IMR-90 (cell line): Measurements from ENCODE around the gene BYSL. TPM values are rescaled to one million over a fixed set of nuclear protein-coding genes. Genes with fewer than 3 reads are reported as not detected.

ENCODE experiments used
- ATAC-seq: fragments of 200-7000 bp; cut with Tn5 transposase; 2 replicates; pipeline ENCODE4 v1.9.1; 2020; ENCODE audit warnings: low read depth, mild to moderate bottlenecking, moderate library complexity
- BruUV-seq: library from RNA; stranded (reverse); fragments of 400-500 nt; replicated peaks from 2 replicates; lab custom pipeline; 2021; lab: Mats Ljungman, UMichigan
- CTCF ChIA-PET: fragments of 300-600 bp; formaldehyde crosslinking; extraction: SDS; loops from one replicate; lab custom pipeline; 2021; ENCODE audit warnings: antibody characterized with exemption; lab: Yijun Ruan, JAX
- POLR2A ChIA-PET: fragments of 300-600 bp; sonication (Branson Sonifier 250); formaldehyde crosslinking; loops from one replicate; lab custom pipeline; 2022; ENCODE audit warnings: antibody characterized with exemption; ENCODE audit not compliant: unreplicated experiment; lab: Charles Lee
- DNase-seq: peaks from one replicate; pipeline ENCODE4 v3.0.0; 2013
- H2AFZ ChIP-seq: replicated peaks from 2 replicates; pipeline ENCODE3; 2013; ENCODE audit warnings: low read length, mild to moderate bottlenecking; ENCODE audit not compliant: poor library complexity
- H2AK5ac ChIP-seq: 2 replicates; pipeline ENCODE4 v1.6.1; 2013; ENCODE audit warnings: low read depth, low read length, inconsistent platforms
- H2AK9ac ChIP-seq: replicated peaks from 2 replicates; pipeline ENCODE3; 2013; ENCODE audit warnings: mild to moderate bottlenecking, low read depth, low read length, moderate library complexity; ENCODE audit not compliant: poor library complexity
- H2BK120ac ChIP-seq: 2 replicates; pipeline ENCODE4 v1.6.1; 2013; ENCODE audit warnings: low read depth, low read length, inconsistent platforms
- H2BK15ac ChIP-seq: 3 replicates; pipeline ENCODE4 v1.6.1; 2013; ENCODE audit warnings: low read depth, low read length, inconsistent platforms
- H2BK20ac ChIP-seq: 2 replicates; pipeline ENCODE4 v1.6.1; 2013; ENCODE audit warnings: low read depth, mild to moderate bottlenecking, inconsistent platforms, low read length, moderate library complexity
- H2BK5ac ChIP-seq: 2 replicates; pipeline ENCODE4 v1.6.1; 2013; ENCODE audit warnings: mild to moderate bottlenecking, low read depth, low read length, inconsistent platforms; ENCODE audit not compliant: poor library complexity, severe bottlenecking
- H3K14ac ChIP-seq: replicated peaks from 2 replicates; pipeline ENCODE4 v1.6.1; 2013; ENCODE audit warnings: low read depth, low read length, inconsistent platforms
- H3K18ac ChIP-seq: 2 replicates; pipeline ENCODE4 v1.6.1; 2013; ENCODE audit warnings: low read depth, low read length, control low read depth
- H3K23ac ChIP-seq: 2 replicates; pipeline ENCODE4 v1.6.1; 2013; ENCODE audit warnings: low read depth, low read length, inconsistent platforms
- H3K27ac ChIP-seq: 2 replicates; pipeline ENCODE4 v1.5.1; 2013; ENCODE audit warnings: mild to moderate bottlenecking, control low read depth, low read length; ENCODE audit not compliant: insufficient read depth
- H3K27me3 ChIP-seq: 2 replicates; pipeline ENCODE4 v1.6.1; 2013; ENCODE audit warnings: low read length; ENCODE audit not compliant: control insufficient read depth, insufficient read depth
- H3K36me3 ChIP-seq: 2 replicates; pipeline ENCODE4 v1.6.1; 2013; ENCODE audit warnings: low read length, mixed read lengths; ENCODE audit not compliant: control insufficient read depth, insufficient read depth
- H3K4ac ChIP-seq: 2 replicates; pipeline ENCODE4 v1.6.1; 2013; ENCODE audit warnings: low read depth, low read length, inconsistent platforms
- H3K4me1 ChIP-seq: 2 replicates; pipeline ENCODE4 v1.6.1; 2013; ENCODE audit warnings: low read length, mixed read lengths; ENCODE audit not compliant: control insufficient read depth, insufficient read depth
- H3K4me2 ChIP-seq: 2 replicates; pipeline ENCODE4 v1.6.1; 2013; ENCODE audit warnings: low read depth, mild to moderate bottlenecking, control low read depth, low read length, moderate library complexity
- H3K4me3 ChIP-seq: 2 replicates; pipeline ENCODE4 v1.5.1; 2013; ENCODE audit warnings: low read depth, mild to moderate bottlenecking, control low read depth, low read length, moderate library complexity; ENCODE audit not compliant: insufficient read depth
- H3K56ac ChIP-seq: 2 replicates; pipeline ENCODE4 v1.6.1; 2013; ENCODE audit warnings: low read length, inconsistent platforms; ENCODE audit not compliant: insufficient read depth; ENCODE audit errors: extremely low read depth
- H3K79me1 ChIP-seq, 2 experiments: 2 replicates each; pipeline ENCODE4 v1.6.1; 2013; ENCODE audit warnings: low read length in 2 of 2, inconsistent platforms in 1 of 2, low read depth in 1 of 2
- H3K9ac ChIP-seq: 2 replicates; pipeline ENCODE4 v1.6.1; 2013; ENCODE audit warnings: low read depth, low read length, control low read depth
- H3K9me1 ChIP-seq: 2 replicates; pipeline ENCODE4 v1.6.1; 2013; ENCODE audit warnings: low read length, inconsistent platforms; ENCODE audit not compliant: insufficient read depth
- H3K9me3 ChIP-seq: 2 replicates; pipeline ENCODE4 v1.6.1; 2013; ENCODE audit warnings: low read length; ENCODE audit not compliant: control insufficient read depth, insufficient read depth
- H4K20me1 ChIP-seq: 2 replicates; pipeline ENCODE4 v1.6.1; 2013; ENCODE audit warnings: low read length, inconsistent platforms; ENCODE audit not compliant: insufficient read depth
- H4K5ac ChIP-seq: 2 replicates; pipeline ENCODE4 v1.6.1; 2013; ENCODE audit warnings: mild to moderate bottlenecking, low read depth, low read length, control low read depth
- H4K8ac ChIP-seq, 2 experiments: 2 replicates each; pipeline ENCODE4 v1.6.1; 2013; ENCODE audit warnings: low read depth in 2 of 2, low read length in 2 of 2, control low read depth in 1 of 2, inconsistent platforms in 1 of 2
- H4K91ac ChIP-seq: 2 replicates; pipeline ENCODE4 v1.6.1; 2013; ENCODE audit warnings: low read depth, low read length, inconsistent platforms; ENCODE audit not compliant: insufficient read depth
- FOS ChIP-seq: fragments of 150-350 bp; IDR thresholded peaks from 2 replicates; pipeline ENCODE4 v1.6.1; 2016; ENCODE audit warnings: low read depth, low read length
- RCOR1 ChIP-seq: IDR thresholded peaks from 2 replicates; pipeline ENCODE4 v1.6.1; 2012; ENCODE audit warnings: mild to moderate bottlenecking, low read length, improper control_type of control experiment; ENCODE audit not compliant: insufficient replicate concordance
- RFX5 ChIP-seq: IDR thresholded peaks from 2 replicates; pipeline ENCODE4 v1.8.0; 2012; ENCODE audit warnings: low read depth, mild to moderate bottlenecking, low read length, moderate library complexity
- USF2 ChIP-seq: fragments of 150-350 bp; IDR thresholded peaks from 2 replicates; pipeline ENCODE4 v1.6.1; 2017; ENCODE audit warnings: mild to moderate bottlenecking, antibody characterized with exemption, low read length, low read depth
- WGBS, 2 experiments: methylation state at CpG; one replicate each; pipeline versions ENCODE4 v1.1.5 to v1.1.7; 2013; ENCODE audit warnings: missing lambda C conversion rate in 2 of 2; ENCODE audit not compliant: insufficient read length in 1 of 2; ENCODE audit errors: extremely low coverage in 2 of 2; 5-methylcytosine and 5-hydroxymethylcytosine counted together
- dilution Hi-C: fragments of 300-500 bp; cut with HindIII; formaldehyde crosslinking; loops from one replicate; pipeline ENCODE4 v1.14.3; 2018; ENCODE audit warnings: low sequenced_read_pairs; ENCODE audit not compliant: unreplicated experiment
- in situ Hi-C: fragments of 300-500 bp; cut with MboI; formaldehyde crosslinking; loops from 3 replicates; pipeline ENCODE4 v1.14.3; 2019; ENCODE audit warnings: low sequenced_read_pairs, inconsistent platforms, mixed read lengths
- intact Hi-C: fragments of 100-400 bp; cut with micrococcal nuclease; formaldehyde crosslinking; loops from 2 replicates; pipeline ENCODE4 v1.10.0; 2022
- polyA plus RNA-seq, 3 experiments: library from polyadenylated mRNA; depleted of rRNA; stranded (reverse); fragments of >200 nt; gene quantifications; 2 replicates each; pipeline ENCODE4 v1.2.3, GENCODE V29; 2012; ENCODE audit warnings: low replicate concordance in 1 of 3
- total RNA-seq: library from RNA; depleted of rRNA; stranded (reverse); fragments of >200 nt; gene quantifications from 2 replicates; pipeline ENCODE4 v1.2.3, GENCODE V29; 2012

BYSL gene
- total and polyA plus RNA-seq, 2 of the 4 experiments (the other 2 are of a cell fraction) = 26.7 to 36.3 TPM

- no peak overlapping the region for H3K18ac ChIP-seq
- BruUV-seq = no TSS peak
- no peak overlapping the region for H2BK120ac ChIP-seq
- intact Hi-C loops (no loop called here), dilution Hi-C loops (no loop called here), in situ Hi-C loops (no loop called here)
- H4K5ac ChIP-seq = no peak overlapping the region
- H3K27me3 ChIP-seq = no peaks in the 10 kb centered on the region
- ChIA-PET CTCF (no interaction called here), POLR2A (no interaction called here)
- no peaks in the 10 kb centered on the region for H3K9me3 ChIP-seq
- no peak overlapping the region for H2BK20ac ChIP-seq
- H4K8ac ChIP-seq = no peak overlapping the region
- H3K4me2 ChIP-seq = no peak overlapping the region
- TF ChIP-seq FOS (no peak), USF2 (no peak), RCOR1 (no peak), RFX5 (no peak)
- H3K23ac ChIP-seq = no peak overlapping the region
- no peaks in the 10 kb centered on the region for H4K20me1 ChIP-seq
- no peak overlapping the region for H2BK15ac ChIP-seq
- peaks cover 40 to 79% of the 10 kb centered on the region in 2 experiments for H3K79me1 ChIP-seq
- no peak for DNase-seq
- peaks cover 5% of the 10 kb centered on the region for H3K4me1 ChIP-seq
- H2BK5ac ChIP-seq = no peak overlapping the region
- ATAC-seq = no peak
- no peak overlapping the region for H4K91ac ChIP-seq
- H3K4ac ChIP-seq = no peak overlapping the region
- H3K27ac ChIP-seq = no peak overlapping the region
- H2AK5ac ChIP-seq = no peak overlapping the region
- H2AFZ ChIP-seq = no peak overlapping the region
- H3K9me1 ChIP-seq = peaks cover 12% of the 10 kb centered on the region
- no CpG with 5 or more reads among the region's 4 CpGs for WGBS, 2 experiments
- no peak overlapping the region for H3K4me3 ChIP-seq
- no peak overlapping the region for H3K9ac ChIP-seq
- no peak overlapping the region for H3K56ac ChIP-seq
- no peak overlapping the region for H3K14ac ChIP-seq
- peaks cover 22% of the 10 kb centered on the region for H3K36me3 ChIP-seq
- H2AK9ac ChIP-seq = no peak overlapping the region
Measured at GRCh38 chr6:41914869-41915530, 6.3 kb upstream of the BYSL start.
